Mucosa of rectum (tissue), 2 donors: ENCODE measurements around the gene CES5A.
"Not testable (repeated sequence)": the region's sequence is repeated elsewhere in the genome, so short reads cannot be mapped to it uniquely, and the experiment has no call there.

ENCODE experiments used
- H3K27ac ChIP-seq, 2 donors: one replicate each; pipeline ENCODE4 v1.7.0; 2013; ENCODE audit warnings: inconsistent platforms in 2 of 2, low read depth in 2 of 2, low read length in 2 of 2
- H3K27me3 ChIP-seq, 2 donors: one replicate each; pipeline ENCODE4 v1.7.0; 2013; ENCODE audit warnings: low read length in 2 of 2; ENCODE audit not compliant: control insufficient read depth in 2 of 2, insufficient read depth in 2 of 2
- H3K36me3 ChIP-seq, 2 donors: one replicate each; pipeline ENCODE4 v1.7.0; 2013; ENCODE audit warnings: low read length in 2 of 2; ENCODE audit not compliant: control insufficient read depth in 2 of 2, insufficient read depth in 2 of 2
- H3K4me1 ChIP-seq, 2 donors: one replicate each; pipeline ENCODE4 v1.7.0; 2013; ENCODE audit warnings: low read length in 2 of 2, mild to moderate bottlenecking in 1 of 2; ENCODE audit not compliant: control insufficient read depth in 2 of 2, insufficient read depth in 2 of 2
- H3K4me3 ChIP-seq, 2 donors: one replicate each; pipeline ENCODE4 v1.7.0; 2013; ENCODE audit warnings: low read length in 2 of 2
- H3K9ac ChIP-seq, 2 donors: one replicate each; pipeline ENCODE4 v1.7.0; 2013; ENCODE audit warnings: low read length in 2 of 2, low read depth in 1 of 2, mild to moderate bottlenecking in 1 of 2
- H3K9me3 ChIP-seq, 2 donors: one replicate each; pipeline ENCODE4 v1.7.0; 2013; ENCODE audit warnings: low read length in 2 of 2; ENCODE audit not compliant: control insufficient read depth in 2 of 2
- donor health status: healthy.
- donor health status: Normal muscosa, but diverticular disease.

The CES5A gene

DNA sequence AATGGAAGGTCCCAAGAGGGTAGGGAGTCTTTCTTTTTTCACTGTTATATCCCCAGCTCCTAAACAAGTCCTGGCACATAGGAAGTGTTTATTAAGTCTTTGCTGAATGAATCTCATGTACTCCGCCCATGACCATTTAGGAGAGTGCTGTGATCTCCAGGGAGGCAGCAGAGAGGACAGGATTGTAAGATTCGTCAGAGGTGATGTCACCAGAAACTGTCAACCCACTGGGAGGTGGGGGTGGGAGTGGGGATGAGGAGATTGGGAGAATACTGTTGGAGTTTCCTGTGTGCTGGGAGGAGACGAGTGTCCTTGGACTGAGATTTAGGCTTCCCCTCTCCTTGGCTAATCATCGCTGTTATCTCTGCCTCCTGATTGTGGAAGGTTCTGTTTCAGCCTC is 59.0 kb downstream of the CES5A start:
- not testable (repeated sequence) for H3K4me3 ChIP-seq, H3K4me1 ChIP-seq, H3K9ac ChIP-seq, H3K9me3 ChIP-seq, H3K27ac ChIP-seq, H3K36me3 ChIP-seq
- peaks cover 0 to 14% of the 10 kb centered on the region in 2 donors for H3K27me3 ChIP-seq

DNA sequence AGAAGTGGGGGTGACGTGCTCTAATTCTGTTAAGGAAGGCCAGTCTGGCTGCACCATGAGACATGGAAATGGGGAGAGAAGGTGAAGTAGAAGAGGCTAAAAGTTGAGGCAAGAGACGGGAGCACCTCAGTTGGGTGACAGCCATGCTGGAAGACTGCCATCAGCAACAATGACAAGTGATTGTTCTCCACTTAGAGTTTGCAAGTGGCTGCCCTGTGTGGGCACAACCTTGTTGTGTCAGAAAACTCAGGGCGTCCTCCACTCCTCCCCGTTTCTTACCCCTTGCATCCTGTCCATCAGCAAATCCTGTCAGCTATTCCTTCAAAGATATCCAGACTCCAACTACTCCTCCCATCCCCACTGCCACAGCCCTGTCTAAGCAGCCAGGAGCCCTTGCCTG is 59.9 kb downstream of the CES5A start:
- Histone ChIP-seq H3K9me3 (no peaks in the 10 kb centered on the region), H3K27me3 (peaks cover 0 to 11% of the 10 kb centered on the region in 2 donors), H3K27ac (no peak overlapping the region), H3K4me3 (no peak overlapping the region), H3K9ac (no peak overlapping the region), H3K36me3 (no peaks in the 10 kb centered on the region), H3K4me1 (no peaks in the 10 kb centered on the region)

DNA sequence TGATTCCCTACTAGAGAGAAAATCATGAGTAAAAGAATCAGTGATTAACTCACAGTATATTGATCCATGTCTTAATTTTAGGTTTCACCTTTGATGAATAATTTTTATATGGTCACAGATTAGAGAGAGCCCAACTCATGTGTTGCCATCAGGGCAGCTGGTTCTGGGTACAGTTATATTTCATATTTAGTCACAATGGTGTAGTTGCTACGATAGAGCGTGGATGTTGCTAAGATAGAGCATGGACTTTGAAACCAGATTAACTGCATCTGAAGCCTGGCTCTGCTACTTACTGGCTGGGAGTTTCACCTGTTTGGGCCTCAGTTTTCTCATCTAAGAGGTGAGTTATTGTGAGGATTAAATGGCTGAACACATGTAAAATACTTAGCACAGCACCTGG is 61.0 kb downstream of the CES5A start:
- H3K9ac ChIP-seq, H3K9me3 ChIP-seq, H3K4me1 ChIP-seq, H3K27ac ChIP-seq, H3K36me3 ChIP-seq, H3K4me3 ChIP-seq: not testable (repeated sequence)
- H3K27me3 ChIP-seq, result peaks cover 0 to 11% of the 10 kb centered on the region in 2 donors

DNA sequence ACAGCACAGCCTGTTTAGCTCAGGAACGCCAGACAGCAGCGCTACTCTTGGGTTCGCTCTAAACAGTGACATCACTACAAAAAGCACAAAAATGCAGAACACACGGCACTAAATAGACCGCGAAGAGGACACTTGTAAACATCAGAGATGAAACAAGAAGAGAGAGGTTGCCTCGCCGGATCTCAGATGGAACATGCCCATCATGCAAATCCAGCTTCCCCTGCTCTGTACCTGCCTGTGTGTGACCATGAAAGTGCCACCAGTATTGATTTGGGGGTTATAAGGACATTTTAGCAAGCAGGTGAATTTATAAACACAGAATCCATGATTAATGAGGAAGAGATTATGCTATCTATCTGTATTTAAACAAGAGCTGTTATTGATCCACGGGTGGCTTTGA is 61.4 kb downstream of the CES5A start:
- not testable (repeated sequence) for H3K36me3 ChIP-seq, H3K9ac ChIP-seq, H3K9me3 ChIP-seq, H3K27ac ChIP-seq, H3K4me3 ChIP-seq, H3K4me1 ChIP-seq, H3K27me3 ChIP-seq

DNA sequence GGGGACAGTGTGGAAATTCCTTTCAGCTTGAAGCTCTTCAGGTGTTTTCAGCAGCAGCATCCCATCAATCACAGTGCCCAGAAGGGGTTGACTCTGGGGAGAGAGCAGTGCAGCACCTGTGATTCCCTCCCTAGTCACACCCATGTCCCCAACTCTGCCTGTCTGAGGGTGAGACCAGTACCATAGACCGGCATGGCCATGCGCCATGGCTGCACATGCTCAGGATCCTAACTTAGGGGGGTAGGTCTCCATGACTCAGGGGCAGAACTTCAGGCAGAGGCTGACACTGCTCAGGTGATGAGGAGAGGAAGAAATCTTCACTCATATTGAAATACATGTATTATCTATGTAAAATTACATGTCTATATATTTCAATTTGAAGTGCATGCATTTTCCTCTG is 62.2 kb downstream of the CES5A start:
- no peaks in the 10 kb centered on the region for H3K36me3 ChIP-seq
- H3K4me1 ChIP-seq, result no peaks in the 10 kb centered on the region
- peaks cover 0 to 8% of the 10 kb centered on the region in 2 donors for H3K27me3 ChIP-seq
- no peak overlapping the region for H3K4me3 ChIP-seq
- H3K9ac ChIP-seq, result no peak overlapping the region
- H3K9me3 ChIP-seq, result no peaks in the 10 kb centered on the region
- H3K27ac ChIP-seq, result no peak overlapping the region

DNA sequence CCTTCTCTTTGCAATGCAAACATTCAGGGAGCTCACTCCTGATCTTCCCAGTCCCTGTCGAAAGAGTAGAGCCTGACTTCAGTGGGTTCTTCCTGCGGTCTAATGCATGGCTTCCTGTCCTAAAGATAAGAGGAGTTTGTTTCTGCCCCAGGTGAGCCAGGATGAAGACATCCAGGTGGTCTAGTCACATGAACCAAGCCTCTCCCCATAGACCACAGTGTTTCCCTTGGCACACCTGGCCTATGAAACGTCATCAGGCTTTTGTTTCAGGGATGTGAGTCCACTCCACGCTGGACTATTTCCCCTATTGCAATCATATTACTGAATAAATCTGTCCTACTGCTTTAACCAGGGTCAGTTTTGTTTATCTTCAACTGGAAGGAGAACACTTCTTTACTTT is 63.4 kb downstream of the CES5A start:
- no peak overlapping the region for H3K27ac ChIP-seq
- peaks cover 0 to 8% of the 10 kb centered on the region in 2 donors for H3K27me3 ChIP-seq
- H3K9ac ChIP-seq, result no peak overlapping the region
- no peak overlapping the region for H3K4me3 ChIP-seq
- no peaks in the 10 kb centered on the region for H3K9me3 ChIP-seq
- no peaks in the 10 kb centered on the region for H3K4me1 ChIP-seq
- no peaks in the 10 kb centered on the region for H3K36me3 ChIP-seq

DNA sequence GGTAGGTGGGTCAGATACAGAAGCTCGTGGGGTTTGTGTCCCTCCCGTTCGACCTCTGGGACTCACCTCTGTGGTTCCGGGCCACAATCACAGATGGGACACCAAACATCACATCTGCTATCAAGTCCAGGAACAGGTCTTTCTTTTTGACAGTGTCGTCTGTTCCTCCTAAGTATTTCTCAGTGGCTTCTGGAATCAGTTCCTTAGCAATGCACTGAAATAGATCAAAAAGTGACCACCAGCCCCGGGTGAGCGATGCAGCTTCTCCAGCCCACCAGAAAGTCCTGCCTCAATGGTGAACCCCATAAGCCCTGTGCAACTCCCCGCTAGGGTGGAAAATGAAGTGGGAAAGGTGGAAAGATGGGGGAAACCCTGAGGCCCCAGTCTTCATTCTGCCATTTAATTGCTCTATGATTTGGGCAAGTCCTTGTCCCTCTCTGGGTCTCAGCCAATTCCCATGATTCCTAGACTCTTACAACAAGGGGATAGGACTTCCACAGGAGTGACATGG is 64.7 kb downstream of the CES5A start:
- Histone ChIP-seq H3K4me3 (no peak overlapping the region), H3K36me3 (no peaks in the 10 kb centered on the region), H3K27me3 (peaks cover 0 to 8% of the 10 kb centered on the region in 2 donors), H3K27ac (no peak overlapping the region), H3K9me3 (no peaks in the 10 kb centered on the region), H3K4me1 (no peaks in the 10 kb centered on the region), H3K9ac (no peak overlapping the region)

DNA sequence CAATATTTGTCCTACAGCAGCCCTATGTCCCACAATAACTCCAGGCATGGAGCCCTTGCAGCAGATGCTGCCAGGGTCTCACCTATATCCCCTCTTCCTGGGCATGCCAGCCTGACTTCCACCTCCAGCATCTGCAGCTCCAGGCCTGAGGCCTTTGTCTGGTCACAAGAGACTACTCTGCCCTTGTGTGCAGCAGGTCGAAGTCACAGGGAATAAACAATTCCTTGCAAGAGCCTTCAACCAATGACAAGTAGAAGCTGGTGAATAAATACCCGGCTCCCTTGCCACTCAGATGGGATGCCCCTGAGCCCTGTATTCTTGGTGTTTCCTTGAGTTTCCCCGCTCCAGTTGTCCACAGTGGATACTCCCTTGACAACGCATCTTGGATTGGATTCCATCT is 65.3 kb downstream of the CES5A start:
- no peak overlapping the region for H3K9ac ChIP-seq
- no peak overlapping the region for H3K4me3 ChIP-seq
- H3K27ac ChIP-seq, result no peak overlapping the region
- peaks cover 0 to 8% of the 10 kb centered on the region in 2 donors for H3K27me3 ChIP-seq
- no peaks in the 10 kb centered on the region for H3K36me3 ChIP-seq
- no peaks in the 10 kb centered on the region for H3K4me1 ChIP-seq
- no peaks in the 10 kb centered on the region for H3K9me3 ChIP-seq

DNA sequence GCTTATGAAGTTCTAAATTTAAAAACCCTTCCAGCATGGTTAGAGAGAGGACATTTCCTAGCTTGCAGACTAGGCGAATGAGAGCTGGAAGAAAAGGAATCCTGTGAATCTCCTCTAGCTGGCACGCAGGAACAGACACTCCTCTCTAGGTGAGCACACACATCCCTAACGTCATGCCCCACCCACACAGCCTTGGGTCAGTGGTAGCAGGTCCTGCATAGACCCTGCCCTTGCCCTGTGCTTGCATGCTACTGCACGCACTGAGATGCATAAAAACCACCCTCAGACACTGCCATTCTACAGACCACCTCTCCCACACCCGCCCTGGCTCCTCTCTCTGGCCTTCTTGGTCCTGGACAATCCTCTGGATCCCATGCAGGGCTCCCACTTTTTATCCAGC is 65.8 kb downstream of the CES5A start:
- Histone ChIP-seq H3K36me3 (no peaks in the 10 kb centered on the region), H3K27me3 (peaks cover 0 to 8% of the 10 kb centered on the region in 2 donors), H3K9me3 (no peaks in the 10 kb centered on the region), H3K4me3 (no peak overlapping the region), H3K4me1 (no peaks in the 10 kb centered on the region), H3K9ac (no peak overlapping the region), H3K27ac (no peak overlapping the region)

DNA sequence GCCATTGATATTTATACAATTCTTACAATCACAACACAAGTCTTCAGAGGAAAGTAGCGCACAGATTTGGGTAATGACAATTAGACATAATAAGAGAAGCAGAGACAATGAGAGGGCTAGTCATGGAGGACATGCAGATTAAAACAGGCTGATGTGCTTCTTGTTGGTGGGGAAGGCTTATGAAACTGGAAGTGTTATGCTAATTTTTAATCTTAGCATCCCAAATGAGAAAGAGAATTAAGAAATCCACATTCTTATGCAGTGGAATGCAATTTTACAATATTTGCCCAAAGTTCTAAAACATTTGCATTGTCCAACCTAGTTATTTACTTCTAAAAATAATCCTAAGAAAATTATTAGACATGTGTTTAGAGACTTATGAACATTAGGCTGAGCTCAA is 66.9 kb downstream of the CES5A start:
- H3K27me3 ChIP-seq, result not testable (repeated sequence)

DNA sequence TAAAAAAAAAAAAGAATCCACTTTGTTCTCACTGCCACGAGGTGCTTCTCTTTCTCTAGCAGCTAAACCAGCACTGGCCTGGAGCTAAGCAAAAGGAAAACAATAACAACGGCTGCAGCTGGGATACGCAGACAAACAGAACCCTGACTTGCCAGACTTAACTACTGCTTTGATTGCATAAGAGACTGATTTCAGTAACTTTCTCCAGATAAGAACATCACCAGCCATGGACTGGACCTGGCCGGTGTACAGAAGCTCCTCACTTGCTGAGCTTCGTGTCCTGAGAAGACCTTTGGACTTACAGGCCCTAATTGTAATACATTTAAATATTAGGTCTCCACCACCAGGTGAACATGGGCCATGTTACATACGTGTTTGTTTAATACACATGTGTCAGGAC is 70.1 kb downstream of the CES5A start:
- H3K27me3 ChIP-seq, H3K9ac ChIP-seq, H3K27ac ChIP-seq, H3K4me3 ChIP-seq, H3K9me3 ChIP-seq, H3K36me3 ChIP-seq, H3K4me1 ChIP-seq: not testable (repeated sequence)

More for the DNA sequence above, 66.9 kb downstream of the CES5A start:
- not testable (repeated sequence) for H3K9me3 ChIP-seq, H3K4me3 ChIP-seq, H3K9ac ChIP-seq, H3K4me1 ChIP-seq, H3K27ac ChIP-seq, H3K36me3 ChIP-seq
